T follicular helper cell (primary cell): Measurements from ENCODE around the gene KRT81.
"Not testable (repeated sequence)": the region's sequence is repeated elsewhere in the genome, so short reads cannot be mapped to it uniquely, and the experiment has no call there.

Experiments
- DNase-seq: peaks from one replicate; pipeline ENCODE4 v3.0.0-alpha.2; 2020; ENCODE audit warnings: low read depth

KRT81 gene

DNA sequence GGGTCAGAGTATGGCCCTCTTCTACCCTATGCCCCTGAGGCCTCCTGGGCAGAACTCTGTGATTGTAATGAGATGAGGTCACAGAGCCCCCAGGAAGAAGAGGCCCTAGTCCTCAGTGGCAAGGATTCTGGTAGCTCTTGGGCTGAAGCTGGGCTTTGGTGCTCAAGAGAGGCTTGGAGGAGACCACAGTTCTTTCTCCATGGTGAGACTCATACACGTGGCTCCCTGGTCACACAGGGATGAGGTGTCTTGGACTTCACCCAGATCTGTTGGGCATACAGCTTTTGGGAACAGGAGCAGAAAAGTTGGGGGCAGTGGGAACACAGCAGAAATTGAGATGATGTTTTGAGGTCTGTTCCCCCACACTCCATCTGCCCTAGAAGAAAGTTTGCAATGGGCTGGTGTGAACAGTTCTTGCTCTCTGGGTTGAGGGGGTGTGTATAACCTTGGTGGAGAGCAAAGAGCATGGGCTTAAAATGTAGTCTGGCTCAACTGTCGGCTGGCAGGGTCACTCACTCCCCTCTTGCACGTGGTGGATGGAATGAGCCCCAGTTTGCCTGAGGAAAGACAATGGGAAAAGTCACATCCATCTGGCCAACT, 16.7 kb downstream of the KRT81 start, which contains the start of gene KRT86:
TSS of gene KRT86 (plus strand) at position 125 of the 600 bp plus-strand sequence. CDS start 27,272 bp downstream, outside the sequence.
- DNase-seq, result no peak

DNA sequence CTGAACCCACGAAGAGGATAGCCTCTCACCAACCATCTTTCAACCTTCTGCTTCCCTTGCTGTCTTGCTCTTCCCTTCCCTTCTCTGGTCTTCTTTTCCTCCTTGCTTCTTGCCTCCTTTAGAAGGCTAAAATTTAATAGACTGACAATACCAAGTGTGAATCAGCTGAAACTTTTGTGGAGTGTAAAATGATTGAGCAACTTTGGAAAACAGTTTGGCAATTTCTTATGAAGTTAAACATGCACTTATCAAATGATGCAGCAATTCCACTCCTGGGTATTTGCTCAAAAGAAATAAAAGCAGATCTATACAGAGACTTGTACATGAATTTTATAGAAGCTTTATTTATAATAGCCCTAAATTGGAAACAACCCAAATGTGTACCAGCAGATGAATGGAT, 20.2 kb downstream of the KRT81 start:
- DNase-seq, result no peak

DNA sequence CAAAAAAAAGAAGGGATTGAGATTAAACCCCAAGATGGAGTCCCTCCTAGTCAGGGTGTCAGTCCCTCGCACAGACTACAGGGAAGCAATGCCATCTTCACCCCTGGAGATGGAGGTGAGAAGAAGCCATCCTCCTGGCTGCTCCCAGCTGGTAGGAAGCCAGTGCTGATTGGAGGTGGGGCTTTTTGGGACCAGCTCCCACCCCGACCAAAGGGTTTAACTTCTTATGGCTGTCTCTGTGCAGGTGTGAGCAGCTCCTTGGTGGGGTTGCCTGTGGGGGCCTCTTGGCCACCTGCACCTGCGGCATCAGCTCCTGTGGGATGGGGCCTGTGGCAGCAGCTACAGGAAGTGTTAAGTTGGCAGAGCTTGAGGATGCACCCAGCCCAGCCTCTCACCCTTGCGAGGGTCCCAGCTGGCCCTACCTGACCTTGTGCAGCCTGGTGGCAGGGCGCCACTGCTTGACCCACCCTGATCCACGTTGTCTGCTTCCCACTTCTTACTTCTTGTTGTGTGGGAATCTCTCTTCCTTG, 20.7 kb downstream of the KRT81 start:
- DNase-seq, result no peak

DNA sequence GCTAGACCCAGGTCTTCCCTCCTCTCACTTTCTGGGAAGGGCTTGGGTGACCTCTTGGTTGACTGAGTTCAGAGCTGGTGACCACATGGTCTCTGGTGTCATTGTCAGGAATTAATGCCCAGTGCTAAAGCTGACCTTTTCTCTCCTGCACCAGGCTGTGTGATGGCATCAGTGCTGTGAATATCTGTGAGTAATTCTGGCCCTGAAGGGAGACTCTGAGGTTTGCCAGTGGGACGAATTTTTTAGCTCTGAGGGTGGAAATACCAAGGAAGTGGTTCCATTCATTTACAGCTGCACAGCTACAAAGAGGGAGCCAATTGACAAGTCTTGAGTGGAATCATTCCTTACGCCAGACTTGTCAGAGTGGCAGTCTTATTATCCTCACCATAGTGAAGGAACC, 23.1 kb downstream of the KRT81 start:
- DNase-seq, result no peak

DNA sequence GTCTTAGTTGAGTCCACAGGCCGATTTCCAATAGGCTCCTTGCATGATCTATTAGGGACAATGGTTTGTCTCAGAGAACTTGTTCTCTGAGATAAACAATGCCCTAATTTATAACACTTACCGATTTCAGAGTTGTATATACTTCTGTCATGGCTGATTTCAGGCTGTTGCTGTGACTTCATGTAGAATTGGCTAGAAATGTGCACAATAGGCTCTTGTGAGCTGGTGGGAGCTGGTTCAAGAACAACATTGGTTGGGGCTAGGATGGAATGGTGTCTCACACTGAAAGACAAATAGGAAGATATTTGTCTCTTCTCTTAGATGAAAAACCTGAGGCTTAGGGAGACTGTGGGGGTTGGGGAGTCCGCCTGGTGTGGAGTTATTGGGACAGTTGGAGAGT, 23.6 kb downstream of the KRT81 start:
- no peak for DNase-seq

DNA sequence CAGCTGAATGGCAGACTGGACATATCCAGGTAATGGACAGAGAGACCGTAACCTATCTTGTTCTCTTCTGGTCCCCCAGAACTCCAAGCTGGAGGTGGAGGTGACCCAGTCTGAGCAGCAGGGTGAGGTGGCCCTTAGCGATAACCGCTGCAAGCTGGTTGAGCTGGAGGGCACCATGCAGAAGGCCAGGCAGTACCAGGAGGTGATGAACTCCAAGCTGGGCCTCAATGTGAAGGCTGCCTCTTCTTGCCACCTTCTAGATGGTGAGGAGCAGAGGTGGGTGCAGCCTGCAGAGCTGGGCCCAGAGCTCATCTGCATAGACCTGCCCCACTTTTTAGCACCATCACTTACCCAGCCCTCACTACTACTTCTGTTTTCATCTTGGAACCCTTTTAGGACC, 24.1 kb downstream of the KRT81 start:
- DNase-seq, result no peak

DNA sequence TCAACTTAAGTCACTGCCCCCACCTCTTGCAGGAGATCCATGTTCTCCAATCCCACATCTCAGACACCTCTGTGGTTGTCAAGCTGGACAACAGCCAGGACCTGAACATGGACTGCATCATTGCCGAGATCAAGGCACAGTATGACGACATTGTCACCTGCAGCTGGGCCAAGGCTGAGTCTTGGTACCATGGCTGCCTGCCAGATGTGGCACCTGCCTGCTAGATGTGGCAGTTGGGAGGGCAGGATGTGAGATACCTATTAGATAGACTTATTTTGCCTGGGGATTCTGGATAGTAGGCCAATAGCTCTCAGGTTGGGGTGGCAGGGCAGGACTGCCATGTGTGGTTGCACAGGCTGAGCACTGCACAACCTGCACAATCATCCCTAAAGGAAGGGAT, 24.8 kb downstream of the KRT81 start:
- DNase-seq, result no peak

DNA sequence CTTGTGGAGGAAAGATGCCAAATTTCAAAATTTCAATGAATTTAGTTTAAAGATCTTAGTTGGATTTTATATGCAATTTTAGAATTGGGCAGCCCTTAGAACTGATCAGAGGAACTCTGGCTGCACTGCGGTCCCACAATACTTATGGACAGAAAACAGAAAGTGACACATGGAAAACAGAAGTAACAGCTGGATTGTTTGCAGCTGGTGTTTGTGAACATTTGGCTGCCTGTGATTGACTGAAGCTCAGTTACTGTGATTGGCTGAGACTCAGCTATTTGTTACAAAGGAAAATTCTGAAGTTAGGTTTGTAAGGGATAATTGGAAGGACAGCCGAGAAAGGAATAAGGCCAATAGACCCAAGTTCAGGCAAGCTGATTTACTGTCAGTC, 26.9 kb downstream of the KRT81 start:
- DNase-seq, result no peak

DNA sequence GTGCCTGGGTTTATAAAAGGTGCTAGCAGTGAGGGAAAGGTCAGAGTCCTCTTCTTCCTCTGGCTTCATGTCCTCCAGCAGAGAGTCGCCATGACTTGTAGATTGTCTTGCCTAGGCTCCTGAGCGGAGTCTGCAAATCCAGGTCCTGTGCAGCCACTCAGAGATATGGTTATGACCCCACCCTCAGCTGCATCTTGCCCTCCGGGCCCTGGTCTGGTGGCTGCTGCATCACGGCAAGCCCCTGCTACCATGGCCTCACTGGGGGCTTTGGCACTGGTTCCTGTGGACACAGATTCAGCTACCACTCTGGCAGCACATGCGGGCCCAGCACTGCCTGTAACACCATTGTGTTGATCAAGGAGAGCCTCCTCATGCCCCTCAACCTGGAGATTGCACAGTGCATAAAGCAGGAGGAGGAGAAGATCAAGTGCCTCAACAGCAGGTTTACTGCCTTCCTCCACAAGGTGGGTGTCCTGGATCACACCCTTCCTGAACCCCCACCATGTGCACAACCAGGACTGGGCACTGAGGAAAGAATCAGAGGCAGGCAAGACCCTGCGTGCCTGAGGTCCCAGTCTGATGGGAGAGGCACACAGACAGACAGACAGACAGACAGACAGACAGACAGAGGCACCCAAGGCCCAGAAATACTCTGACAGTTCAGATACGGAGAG, 27.4 kb downstream of the KRT81 start:
- no peak for DNase-seq

DNA sequence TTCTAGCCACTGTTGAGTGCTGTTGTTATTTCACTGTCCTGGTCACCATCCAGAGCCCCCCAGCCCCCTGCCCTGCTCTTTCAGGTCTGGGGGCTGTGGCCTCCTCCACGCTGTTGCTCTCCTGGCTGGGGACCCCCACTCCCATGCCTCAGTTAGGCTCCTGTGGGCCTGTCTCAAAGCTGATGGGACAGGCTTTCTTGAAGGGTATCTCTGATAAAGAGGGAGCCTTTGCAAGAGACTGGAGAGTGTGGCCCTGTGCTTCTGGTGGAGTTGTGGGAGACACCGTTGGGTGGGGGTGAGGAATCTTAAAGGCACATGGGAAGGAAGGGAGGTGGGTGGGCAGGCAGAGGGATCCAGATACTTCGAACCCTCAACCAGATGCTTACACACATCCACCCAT, 29.0 kb downstream of the KRT81 start:
- no peak for DNase-seq

DNA sequence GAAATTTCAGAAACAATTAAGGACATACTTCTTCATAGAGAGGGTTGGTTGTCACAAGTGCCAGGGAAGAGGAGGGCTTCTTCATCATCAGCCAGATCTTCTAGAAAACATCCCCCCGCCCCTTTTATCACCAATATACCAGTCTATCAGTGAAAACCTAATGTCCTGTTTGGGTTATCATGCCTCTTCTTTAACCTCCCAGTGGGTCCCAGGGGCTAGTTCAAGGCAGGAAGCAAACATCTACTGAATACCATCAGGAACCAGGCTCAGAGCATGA, 30.2 kb downstream of the KRT81 start:
- DNase-seq, result no peak

DNA sequence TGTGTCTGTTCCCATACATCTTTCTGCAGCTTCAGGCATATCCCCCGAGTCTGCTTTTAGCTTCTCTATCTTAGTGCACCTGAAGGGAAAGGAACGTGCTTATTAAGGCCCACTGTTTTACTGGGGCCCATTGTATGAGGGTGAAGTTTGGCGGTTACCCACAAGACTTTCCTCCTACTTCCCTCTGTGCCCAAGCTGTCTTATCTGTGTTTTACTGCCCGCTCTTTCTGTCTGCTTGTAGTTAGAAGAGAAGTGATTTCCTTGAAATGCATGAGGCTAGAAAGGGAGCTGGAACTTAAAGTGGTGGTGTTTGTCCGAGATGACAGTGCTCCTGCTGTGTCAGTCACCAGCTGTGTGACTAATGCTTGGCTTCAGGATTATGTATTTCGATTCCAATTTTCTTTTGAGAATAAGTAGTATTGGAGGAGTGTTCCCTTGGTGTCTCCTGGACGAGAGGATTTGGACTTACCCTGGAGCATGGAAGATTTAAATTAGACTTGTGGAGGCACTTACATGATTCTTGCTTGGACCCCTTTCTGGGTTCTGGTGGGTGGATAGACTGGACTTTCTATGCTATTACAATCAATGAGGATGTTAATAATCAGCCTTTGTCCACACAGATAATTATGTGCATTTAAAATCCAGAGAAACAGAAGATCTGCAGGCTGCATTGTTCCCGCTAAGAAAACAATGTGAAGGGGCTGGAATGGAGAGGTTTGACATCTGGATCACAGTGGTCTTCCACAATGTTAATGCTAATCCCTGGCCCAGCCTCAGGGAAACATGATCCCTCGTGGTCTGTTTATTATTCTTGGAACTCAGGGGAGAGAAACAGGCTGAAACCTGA, 30.8 kb downstream of the KRT81 start:
- DNase-seq, result no peak

DNA sequence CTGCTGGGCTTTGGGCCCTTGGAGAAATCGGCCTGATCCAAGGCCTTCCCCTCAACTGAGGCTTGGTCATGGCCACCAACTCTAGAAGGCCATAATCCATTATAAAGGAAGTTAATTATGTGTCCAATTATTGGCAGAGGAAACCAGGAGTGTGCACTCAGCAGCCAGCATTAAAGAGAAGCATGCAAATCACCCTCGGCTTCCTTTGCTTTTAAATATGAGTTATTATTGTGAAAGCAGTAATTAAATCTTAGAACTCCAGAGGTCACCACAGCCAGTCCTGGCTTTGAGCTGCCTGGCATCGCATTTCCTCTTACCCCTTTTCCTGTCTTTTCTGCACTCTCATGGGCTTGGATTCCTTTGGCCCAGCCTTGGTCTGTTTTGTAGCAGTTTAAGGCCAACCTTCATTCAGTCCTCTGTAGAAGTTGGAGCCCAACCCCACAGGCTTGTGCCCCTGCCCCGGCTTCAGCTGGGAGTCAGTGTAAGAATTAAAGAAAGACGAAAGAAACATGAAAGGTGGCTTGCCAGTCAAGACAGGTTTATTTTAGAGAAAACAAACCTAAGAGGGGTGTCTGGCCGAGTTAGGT, 31.6 kb downstream of the KRT81 start:
- DNase-seq, result no peak

DNA sequence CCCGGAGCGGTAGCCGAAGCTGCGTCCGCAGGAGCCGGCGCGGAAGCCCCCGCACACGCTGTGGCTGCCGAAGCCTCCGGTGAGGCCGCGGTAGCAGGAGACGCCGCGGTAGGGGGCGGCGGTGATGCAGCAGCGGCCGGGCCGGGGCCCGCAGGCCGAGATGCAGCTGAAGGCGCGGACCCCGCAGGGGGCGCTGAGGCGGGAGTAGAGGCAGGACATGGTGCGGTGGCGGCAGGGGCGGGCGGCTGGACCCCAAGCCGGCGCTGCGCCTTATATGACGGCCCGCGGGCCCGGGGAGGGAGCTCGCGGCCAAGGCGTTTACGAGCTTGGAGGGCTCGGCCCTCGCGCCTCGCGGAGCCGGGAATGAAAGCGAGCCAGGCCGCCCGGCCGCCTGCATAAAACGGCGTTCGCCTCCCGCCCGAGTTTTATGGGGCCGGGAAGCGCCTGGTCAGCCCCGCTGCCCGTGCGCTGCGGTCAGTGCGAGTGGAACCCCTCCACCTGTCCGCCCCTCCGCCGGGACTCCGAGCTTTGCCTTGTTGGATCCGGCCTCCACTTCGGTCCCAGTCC, 32.9 kb downstream of the KRT81 start:
- DNase-seq, result no peak

DNA sequence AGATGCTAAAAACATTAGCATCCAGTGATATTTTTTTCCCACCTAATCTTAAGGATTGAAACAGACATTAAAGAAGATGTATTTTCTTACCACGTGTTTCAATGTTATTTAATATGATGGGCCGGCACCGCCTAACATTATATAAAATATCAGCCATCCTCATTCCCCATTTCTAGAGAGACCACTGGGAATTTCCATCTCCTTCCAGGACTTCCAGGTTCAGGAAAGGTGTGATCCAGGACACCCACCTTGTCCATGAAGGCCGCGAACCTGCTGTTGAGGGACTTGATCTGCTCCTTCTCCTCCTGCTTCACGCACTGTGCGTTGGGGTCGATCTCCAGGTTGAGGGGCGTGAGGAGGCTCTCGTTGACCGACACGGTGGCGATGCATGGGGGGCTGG, 33.4 kb downstream of the KRT81 start:
- DNase-seq, result not testable (repeated sequence)

DNA sequence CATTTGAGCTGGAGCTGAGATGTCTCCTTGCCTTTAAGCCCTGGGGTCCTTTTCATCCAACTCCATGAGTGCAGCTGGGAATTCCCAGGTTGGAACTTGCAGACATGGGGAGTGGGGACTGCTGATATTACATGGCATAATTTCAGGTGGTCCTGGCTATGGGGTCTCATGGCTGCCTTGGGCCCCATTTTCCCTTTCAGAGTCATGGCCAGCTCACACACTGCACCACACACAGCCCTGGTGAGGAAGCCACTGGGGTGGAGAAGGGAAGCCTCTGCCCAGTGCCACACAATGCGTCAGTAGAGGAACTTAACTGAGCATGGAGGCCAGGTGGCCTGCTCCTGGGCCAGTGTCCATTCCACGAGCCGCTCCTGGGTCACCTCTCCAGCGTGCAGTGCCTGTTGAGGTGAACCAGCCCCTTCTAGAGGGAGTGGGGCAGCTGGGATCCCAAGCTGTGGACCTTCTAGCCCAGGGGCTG, 34.2 kb downstream of the KRT81 start:
- DNase-seq, result no peak

DNA sequence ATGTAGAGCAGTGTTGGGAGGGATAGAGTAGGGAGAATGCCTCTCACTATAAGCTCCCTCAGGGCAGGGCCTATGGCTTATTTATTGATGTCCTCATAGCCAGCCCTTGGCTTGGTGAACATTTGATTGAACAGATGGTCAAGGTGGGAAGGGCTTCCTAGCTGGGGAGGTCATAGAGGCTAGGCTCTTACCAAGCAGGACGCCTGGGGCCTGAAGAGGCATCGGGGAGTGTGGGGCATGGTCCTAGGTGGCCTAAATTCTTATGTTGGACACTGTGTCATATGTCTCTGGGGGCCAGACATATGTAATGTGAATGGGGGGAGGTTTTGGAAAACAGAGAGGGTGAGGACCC, 34.8 kb downstream of the KRT81 start:
- no peak for DNase-seq

DNA sequence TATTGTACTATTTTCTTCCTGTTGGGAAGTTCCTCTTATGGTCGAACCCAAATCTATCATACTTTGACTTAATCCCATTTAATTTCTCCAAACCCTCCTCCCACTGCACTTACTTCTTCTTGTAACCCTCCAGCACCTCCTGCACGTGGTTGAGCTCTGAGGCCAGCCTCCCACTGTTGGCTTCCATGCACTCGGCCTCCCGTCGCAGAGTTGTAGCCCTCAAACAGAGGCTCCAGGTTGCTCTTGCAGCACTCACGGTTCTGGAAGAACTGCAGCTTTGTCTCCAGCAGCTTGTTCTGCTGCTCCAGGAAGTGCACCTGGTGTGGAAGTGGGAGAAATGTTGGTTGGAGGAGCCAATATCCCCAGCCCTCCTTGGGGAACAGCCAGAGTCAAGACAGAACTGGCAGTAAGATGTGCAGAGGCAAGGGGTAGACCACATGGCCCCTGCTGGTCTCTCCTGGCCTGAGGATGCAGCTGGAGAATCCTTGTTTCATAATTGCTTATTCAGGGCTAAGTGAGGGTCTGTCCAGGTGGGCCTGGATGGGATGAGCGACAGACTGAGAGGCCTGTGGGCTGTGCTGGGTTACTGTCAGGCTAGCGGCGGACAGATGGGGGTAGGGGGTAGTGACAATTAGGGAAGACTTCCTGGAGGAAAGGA, 35.3 kb downstream of the KRT81 start:
- no peak for DNase-seq

DNA sequence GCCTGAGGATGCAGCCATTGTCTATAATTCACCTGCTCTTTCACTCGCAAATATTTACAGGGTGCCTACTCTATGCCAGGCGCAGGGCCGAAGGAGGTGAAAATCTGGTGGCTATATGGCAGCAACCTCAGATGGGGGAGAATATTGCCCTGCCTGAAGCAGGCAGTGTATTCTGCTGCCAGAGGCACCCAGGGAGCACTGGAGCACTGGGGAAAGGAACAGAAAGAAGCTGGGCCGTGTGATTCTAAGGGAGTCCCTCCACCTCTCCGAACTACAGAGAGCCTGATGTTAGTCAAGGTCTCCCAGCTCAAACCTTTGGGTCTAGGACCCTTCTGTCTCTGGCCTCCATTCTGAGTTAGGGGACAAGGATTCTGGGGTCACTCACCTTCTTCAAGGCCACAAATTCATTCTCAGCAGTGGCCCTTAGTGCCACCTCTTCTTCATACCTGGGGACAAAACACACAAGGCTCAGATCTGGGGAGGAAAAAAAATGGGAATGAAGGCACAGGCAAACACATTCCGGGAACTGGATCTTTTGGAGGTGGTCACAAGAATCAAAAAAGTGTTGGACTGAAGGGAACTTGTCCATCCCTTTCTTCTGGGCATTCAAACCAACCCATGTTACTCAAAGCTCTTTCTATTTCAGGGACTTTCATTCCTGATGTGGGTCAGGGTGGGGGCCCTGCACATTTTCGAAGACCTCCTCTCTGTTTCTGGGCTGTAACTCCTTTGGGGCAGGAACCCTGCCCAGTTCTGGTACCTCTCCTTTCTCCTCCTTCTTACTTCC, 36.2 kb downstream of the KRT81 start:
- DNase-seq, result no peak

DNA sequence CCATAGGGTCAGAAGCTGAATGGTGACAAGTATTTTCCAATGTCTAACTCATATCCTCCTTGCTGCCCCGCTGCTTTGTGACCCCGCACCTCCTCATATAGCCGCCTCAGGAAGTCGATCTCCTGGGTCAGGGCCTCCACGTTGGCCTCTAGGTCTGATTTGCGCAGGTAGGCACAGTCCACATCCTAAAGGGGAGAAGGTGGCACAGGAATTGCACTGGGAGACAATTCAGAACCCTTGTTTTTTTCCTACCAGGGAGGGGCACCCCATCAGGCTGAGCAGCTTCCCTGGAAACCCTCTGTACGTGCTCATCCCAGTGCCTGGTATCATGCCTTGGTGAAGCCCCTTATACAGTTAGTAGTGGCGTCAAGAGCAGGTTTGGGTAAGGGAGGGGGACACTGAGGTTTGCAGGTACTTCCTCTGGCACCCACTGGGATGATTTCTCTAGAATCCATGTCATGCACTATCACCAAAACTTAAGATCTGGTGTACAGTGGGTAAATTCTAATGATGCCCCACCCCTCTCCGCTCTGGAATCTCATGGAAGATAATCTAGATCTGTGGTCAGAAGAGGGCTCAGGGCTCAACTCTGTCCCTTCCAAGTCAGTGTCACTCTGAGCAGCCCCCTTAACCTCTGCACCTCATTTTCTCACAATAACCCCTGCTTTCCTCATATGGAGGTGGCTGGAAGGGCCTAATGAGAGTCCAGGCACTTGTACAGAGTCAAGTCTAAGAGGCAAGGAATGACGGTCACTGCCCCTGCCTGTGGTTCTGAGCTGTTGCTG, 37.0 kb downstream of the KRT81 start:
- DNase-seq, result no peak
